GM18909 (cell line): Measurements from ENCODE around the gene BNIP3.
"Not testable (repeated sequence)": the region's sequence is repeated elsewhere in the genome, so short reads cannot be mapped to it uniquely, and the experiment has no call there.

Experiments
- ATAC-seq: cut with Tn5 transposase; IDR thresholded peaks from one replicate; pipeline ENCODE4 v1.9.1; 2021; ENCODE audit warnings: mild to moderate bottlenecking; ENCODE audit not compliant: unreplicated experiment, poor library complexity

Gene BNIP3

DNA sequence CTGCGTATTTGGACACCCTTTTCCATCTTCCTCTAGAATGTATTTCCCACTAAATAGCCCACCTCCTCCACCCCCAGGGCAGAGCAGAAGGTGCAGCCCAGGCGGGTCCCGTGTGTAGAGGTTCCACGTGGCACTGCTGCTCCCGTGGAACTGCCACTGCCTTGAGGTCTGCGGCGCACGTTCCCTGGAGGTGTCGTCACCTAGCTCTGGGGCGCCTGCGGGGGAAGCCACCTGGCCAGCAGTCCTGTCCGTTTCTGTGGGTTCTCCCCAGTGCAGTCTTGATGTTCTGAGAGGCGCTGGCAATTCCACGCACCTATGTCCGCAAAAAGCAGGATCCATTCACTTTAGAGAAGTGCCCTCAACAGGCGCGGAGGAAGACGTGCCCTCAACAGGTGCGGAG, 21.9 kb downstream of the BNIP3 start:
- ATAC-seq: no peak

DNA sequence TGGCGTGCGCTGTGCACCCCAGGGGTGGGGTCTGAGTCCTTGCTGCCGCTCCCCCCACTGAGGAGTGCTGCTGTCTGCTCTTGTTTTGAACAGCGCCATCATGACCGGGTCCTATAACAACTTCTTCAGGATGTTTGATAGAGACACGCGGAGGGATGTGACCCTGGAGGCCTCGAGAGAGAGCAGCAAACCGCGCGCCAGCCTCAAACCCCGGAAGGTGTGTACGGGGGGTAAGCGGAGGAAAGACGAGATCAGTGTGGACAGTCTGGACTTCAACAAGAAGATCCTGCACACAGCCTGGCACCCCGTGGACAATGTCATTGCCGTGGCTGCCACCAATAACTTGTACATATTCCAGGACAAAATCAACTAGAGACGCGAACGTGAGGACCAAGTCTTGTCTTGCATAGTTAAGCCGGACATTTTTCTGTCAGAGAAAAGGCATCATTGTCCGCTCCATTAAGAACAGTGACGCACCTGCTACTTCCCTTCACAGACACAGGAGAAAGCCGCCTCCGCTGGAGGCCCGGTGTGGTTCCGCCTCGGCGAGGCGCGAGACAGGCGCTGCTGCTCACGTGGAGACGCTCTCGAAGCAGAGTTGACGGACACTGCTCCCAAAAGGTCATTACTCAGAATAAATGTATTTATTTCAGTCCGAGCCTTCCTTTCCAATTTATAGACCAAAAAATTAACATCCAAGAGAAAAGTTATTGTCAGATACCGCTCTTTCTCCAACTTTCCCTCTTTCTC, 26.0 kb downstream of the BNIP3 start:
- ATAC-seq: no peak

DNA sequence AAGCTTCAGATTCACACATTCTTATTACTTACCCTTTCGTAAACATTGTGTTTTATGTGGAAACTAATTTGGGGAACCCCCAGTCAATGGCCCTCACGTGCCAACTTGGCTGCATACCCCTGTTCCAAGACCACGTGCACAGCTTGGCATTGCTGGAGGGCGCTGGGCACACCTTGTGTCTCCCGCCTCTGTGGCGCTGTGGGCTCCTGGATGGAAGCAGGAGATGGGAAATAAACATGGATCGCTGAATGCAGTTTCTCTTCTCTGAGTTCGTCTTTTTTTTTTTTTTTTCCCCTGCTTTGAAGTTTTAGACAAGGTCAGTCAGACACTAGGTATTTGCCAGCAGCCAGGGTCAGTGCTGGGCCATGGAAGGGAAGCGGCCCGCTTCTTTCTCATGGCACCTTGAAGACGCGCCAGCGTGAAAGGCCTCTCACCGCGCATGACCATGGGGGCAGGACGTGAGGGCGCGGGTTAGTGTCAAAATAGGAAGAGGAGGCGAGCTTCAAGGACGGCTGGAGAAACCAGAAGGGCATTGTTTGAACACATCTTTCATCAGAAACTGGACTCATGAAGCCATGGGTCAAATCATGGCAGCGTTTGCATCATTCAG, 27.3 kb downstream of the BNIP3 start:
- ATAC-seq: no peak

DNA sequence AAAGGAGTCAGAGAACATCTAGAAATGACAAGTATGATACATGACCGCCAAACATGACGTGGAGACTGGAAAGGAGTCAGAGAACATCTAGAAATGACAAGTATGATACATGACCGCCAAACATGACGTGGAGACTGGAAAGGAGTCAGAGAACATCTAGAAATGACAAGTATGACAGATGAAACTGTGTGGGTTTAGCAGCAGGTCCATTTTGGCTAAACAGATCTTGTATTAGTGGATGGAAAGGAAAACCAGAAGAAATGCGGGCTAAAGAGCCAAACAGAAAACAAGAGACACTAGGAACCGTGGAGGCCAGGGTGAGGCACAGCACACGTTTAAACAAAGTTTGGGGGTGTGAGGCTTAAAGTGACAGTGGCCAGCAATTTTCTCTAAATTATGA, 31.8 kb downstream of the BNIP3 start:
- not testable (repeated sequence) for ATAC-seq

DNA sequence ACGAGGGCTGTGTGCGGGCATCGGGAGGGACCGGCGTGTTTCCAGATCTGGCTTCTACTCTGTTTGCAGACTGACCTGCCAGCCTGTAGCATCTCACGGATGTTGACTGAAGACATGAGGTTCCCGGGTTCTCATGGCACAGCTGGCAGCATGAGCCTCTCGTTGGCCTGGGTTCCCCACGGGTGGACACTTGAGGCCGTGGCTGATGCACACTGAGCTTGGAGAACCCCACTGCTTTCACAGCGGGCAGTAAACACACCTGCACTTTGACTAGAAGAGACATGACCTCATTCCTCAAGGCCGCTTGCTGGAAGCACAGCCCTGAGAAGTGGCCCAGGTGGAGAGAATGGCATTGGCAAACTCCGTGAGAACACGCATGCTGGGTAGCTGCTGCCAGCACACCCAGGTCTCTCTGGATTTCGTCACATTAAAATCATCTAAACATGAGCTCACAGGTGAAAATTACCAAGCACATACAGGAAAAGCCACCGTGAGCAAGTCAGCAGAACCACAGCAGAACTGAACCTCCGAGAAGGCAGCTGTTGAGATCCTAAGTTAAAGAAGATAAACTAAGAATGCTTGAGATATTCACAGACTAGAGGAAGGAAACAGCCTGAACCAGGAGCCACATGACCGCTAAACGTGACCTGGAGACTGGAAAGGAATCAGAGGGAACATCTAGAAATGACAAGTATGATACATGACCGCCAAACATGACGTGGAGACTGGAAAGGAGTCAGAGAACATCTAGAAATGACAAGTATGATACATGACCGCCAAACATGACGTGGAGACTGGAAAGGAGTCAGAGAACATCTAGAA, 32.5 kb downstream of the BNIP3 start:
- no peak for ATAC-seq

DNA sequence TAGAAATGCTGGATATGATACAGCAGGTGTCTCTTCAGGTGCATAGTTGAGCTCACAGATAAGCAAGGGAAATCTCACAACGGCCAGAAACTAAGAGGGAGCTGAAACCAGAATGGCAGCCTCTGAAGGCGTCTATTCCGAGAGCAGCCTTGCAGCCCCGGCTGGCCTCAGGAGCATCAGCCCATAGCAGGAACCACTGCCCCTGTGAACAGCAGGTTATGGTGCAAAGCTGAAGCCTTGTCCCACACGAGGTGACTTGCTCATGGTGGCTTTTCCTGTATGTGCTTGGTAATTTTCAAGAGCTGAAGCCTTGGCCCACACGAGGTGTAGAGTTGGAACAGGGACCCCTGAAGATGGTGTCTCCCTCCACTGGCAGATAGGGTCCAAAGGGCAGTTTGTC, 33.2 kb downstream of the BNIP3 start:
- no peak for ATAC-seq

DNA sequence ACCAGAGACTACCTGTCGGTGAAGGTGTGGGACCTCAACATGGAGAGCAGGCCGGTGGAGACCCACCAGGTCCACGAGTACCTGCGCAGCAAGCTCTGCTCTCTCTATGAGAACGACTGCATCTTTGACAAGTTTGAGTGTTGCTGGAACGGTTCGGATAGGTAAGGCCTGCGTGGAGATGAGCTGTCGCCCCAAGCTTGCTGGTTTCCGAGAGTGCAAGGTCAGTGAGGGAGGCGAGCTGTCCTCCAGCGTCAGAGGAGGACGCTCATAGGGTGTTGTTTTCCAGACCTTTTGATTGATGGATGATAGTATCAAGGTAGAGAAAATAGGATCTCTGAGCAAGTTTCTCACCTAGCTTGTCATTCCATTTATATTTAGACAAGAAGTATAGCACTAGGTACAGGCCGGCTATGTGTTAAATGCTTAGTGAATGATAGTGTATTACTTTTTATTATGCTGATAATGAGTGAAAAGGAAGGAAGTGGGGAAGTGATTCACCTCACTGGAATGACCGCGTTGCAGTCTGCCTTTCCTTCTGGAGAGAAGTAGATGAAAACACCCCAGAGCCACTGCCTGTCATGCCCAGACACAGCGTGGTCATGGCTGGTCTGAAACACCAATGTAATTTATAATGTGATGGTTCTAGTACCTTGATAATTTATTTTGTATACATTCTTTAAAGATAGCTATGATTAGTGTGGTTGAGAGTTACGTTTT, 33.9 kb downstream of the BNIP3 start:
- no peak for ATAC-seq

DNA sequence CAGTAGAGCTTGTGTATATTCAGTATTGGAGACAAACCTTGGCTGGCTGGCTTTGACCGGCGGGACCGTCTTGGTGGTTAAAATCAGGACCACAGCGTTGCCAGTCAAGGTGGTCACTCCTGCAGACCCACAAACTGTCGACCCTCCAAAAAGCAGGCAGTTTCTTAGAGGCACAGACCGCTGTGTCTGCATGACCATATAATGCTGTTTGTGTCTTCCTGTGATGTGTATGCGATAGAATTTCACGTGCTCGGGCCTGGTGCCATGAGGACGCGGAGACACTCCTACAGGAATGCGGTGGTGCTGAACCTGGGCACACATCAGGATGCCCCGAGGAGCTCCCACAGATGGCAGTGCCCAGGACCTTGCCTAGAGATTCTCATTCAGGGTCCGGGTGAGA, 34.8 kb downstream of the BNIP3 start:
- ATAC-seq: no peak

DNA sequence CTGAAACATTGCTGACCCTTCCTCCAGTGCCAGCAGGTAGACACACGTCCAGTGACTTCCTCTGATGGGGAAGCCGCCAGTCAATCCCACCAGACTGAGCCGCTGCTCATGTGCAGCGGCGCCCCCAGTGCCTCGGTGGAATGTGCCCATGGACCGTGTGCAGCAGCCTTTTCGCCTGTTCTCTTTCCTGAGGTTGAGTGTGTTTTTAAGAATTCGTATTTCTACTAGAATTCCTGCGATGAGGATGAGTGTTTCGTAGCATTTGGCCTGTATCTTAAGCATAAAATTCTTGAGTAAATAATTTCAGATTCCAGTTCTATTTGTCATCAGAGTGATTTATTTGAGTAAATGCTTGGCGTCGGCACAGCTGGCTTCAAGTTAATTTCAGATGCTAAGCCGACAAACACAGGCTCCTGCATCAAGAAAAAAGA, 35.4 kb downstream of the BNIP3 start:
- ATAC-seq: no peak

DNA sequence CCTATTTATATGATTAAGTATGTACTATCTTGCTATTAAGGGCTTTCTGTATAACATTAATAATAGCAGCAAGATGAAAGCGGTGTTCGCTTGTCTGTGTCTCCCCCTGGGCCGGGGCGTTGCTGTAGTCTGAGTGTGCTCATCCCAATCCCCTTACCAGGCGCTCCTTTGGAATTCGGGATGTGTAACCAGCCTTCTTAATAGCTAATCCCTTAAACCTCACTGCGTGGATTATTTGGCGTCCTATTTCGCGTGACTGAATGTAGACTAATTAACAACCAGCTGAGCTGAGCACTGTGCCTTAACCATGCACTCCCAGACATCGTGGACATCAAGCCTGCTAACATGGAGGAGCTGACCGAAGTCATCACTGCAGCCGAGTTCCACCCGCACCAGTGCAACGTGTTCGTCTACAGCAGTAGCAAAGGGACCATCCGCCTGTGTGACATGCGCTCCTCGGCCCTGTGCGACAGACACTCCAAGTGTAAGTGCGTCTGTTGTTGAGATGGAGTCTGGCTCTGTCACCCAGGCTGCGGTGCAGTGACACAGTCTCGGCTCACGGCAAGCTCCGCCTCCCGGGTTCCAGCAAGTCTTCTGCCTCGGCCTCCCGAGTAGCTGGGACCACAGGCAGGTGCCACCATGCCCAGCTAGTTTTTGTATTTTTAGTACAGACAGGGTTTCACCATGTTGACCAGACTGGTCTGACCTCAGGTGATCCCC, 36.6 kb downstream of the BNIP3 start:
- ATAC-seq: no peak

DNA sequence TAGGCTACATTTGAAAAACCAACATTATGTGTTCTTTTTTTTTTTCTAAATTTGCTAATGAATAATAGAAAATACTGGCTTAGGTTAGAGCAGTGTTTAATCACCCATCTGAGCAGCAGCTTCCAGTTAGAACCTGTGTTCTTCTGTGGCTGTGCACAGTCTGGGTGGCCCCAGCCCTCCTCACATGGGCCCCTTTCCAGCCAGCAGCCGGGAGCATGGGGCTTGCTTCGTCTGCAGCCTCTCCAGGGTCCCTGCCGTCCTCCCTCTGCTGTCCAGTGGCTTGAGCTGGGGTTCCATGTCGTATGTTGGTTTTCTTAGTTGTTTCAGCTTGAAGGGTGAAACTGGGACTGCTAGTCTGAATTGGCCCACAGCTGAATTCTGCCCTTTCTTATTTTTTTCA, 37.3 kb downstream of the BNIP3 start:
- ATAC-seq: no peak

DNA sequence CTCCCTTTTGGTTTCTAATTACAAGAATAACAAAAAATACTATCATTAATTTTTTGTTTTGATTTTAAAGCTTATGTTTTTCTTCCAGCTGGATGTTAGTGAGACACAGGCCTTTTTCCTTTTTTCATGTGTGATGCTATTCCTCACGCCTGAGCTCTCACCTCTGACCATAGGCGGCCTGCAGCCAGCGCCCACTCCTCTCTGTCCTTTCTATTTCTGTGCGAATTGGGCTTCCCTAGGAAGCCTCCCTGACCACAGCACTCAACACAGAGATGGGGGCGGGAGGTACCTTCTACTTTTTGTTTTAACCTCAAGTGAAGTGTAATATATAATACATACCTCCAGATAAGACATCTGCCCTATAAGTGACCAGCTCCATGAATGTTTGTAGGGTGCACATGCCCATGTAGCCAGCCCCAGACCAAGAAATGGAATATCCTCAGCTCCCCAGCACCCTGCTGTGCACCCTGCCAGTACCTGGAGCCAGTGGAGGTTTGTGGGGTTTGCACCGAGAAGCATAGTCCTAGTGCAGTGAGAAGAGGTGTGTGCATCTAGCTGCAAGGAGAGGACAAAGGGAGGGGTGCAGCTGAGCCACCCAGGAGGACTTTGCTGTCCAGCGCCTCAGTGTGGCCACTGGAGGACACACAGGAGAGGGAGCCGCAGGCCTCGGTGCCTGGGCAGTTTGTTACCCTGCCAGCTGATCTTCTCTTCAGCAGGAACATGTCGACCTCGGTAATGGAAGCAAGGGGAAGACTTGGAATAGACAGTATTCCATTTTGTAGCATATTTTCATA, 38.5 kb downstream of the BNIP3 start:
- ATAC-seq: no peak

DNA sequence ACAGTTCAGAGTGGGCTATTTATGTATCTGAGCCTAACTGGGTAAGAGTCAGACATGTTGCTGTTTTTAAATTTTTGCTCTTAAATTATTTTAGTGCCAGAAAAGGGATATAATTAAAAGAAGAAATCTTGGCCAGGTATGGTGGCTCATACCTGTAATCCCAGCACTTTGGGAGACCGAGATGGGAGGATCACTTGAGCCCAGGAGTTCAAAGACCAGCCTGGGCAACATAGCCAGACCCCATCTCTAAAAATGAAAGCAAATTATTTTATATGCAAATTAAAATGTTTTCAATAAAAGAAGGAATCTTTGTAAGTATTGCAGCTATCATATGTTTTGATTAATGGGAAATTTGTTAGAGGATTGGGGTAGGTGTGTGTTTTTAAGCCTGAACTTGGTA, 39.3 kb downstream of the BNIP3 start:
- no peak for ATAC-seq

DNA sequence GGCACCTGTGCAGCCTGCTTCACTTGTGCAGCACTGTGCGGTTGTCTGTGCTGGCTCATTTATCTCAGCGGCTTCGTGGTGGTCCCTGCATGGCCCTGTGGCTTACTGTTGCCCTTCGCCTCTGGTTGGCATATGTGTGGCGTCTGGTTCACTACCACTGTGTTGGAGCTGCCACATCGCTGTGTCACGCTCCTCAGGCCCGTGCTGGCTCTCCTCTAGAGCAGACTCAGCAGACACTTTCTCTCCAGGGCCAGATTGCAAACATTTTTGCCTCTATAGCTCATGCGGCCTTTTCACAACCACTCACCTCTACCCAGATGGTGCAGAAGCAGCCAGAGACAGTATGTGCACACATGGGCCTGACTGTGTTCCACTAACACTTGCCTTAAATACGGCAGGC, 43.0 kb downstream of the BNIP3 start:
- no peak for ATAC-seq

DNA sequence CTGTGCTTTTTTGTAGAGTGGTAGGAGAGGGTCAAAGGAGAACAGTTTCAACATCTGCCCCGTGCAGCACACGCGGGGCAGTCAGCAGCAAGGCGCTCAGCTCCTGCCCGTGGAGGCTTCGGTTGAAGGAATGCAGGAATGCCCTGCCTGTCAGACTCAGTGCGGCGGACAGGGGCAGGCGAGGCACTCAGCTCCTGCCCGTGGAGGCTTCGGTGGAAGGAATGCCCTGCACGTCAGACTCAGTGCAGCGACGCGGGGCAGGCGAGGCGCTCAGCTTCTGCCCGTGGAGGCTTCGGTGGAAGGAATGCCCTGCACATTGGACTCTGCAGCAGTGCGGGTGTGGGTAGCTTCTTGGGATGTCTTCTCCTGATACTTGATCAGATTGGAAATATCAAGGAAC, 43.9 kb downstream of the BNIP3 start:
- no peak for ATAC-seq

DNA sequence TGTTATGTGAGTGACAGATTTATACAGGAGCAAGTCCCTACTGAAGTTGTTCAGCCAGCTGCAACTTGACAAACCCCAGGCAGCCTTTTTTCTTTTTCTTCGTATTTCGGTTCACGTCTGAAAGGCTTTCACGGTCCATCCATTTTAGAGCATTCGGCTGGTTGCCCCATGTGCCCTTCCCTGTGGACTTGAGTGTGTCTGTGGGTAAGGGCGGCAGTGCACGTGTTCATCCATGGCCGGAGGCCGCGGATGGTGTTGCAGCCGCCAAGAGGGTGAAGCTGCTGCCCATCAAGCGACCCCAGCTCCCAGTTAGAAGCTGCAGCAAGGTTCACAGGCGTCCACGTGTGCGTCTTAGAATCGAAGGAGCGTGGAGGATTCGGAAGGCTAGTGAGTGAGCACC, 45.0 kb downstream of the BNIP3 start:
- no peak for ATAC-seq

DNA sequence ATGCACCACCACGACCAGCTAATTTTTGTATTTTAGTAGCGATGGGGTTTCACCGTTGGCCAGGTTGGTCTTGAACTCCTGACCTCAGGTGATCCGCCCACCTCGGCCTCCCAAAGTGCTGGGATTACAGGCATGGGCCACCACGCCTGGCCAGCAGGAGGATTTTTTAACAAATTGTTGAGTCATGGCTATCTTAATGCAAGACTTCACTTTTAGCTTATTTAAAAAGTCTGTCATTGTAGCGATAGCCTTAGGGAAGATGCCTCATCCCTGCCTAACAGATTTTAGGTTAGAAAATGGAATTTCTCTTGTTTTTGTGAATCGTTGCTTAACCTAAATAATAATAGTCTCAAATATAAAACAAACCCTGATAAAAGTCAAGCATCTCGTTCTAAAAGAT, 45.4 kb downstream of the BNIP3 start:
- ATAC-seq: no peak

DNA sequence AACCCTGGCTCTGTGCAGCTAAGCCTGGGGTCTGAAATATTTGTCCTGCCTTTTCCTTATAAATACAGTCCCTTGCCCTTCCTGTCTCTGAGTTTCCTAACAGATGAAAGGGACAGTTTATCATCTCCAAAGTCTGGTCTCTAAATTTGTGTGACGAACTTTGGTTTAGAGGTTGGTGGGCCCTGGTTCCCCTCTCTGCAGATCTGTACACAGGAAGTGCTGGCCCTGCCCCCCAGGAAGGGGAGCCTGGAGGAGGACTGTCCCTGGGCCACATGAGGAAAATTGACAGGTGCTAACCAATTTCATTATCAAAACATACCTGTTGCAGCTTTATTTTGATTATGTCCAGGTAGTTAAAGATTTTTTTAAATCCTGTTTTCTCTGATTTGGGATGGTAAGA, 46.5 kb downstream of the BNIP3 start:
- ATAC-seq: no peak

DNA sequence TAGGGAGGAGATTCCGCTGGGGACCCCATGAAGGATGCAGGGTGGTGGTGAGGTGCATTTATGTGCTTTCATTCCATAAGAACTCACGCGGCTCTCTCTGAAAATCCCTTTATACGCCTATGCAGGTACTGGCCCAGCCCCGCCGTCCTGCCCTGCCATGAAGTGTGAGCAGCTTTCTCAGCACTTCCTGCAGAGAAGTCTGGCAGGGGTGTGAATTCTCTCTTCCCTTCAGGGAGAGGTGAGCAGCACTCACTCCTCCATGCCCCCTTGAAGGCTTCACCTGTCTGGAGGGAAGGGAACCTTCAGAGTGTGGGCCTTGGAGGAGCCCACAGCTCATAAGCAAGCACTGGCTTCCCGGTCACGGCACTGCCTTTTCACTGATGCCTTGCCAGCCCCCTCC, 47.0 kb downstream of the BNIP3 start:
- ATAC-seq: no peak
